Spinal cord (tissue), 10 donors: Measurements from ENCODE around the gene CELSR1. TPM values are rescaled to one million over a fixed set of nuclear protein-coding genes. Genes with fewer than 3 reads are reported as not detected.

Source experiments
- DNase-seq, 6 donors: peaks; one replicate each; pipeline versions ENCODE4 v3.0.0 to v3.0.0-alpha.2; 2013 to 2015; ENCODE audit warnings: low spot score in 6 of 6, low read depth in 4 of 6
- H3K27ac ChIP-seq: one replicate; pipeline ENCODE4 v1.5.1; 2013; ENCODE audit warnings: low read depth, low read length, control low read depth
- H3K27me3 ChIP-seq: one replicate; pipeline ENCODE4 v1.6.1; 2013; ENCODE audit warnings: low read length; ENCODE audit not compliant: control insufficient read depth, insufficient read depth
- H3K36me3 ChIP-seq: one replicate; pipeline ENCODE4 v1.6.1; 2013; ENCODE audit warnings: low read length; ENCODE audit not compliant: control insufficient read depth, insufficient read depth
- H3K4me1 ChIP-seq: one replicate; pipeline ENCODE4 v1.6.1; 2013; ENCODE audit warnings: low read length; ENCODE audit not compliant: control insufficient read depth, insufficient read depth
- H3K4me3 ChIP-seq: one replicate; pipeline ENCODE4 v1.5.1; 2013; ENCODE audit warnings: low read depth, low read length, control low read depth
- H3K9me3 ChIP-seq: one replicate; pipeline ENCODE4 v1.6.1; 2013; ENCODE audit warnings: low read length; ENCODE audit not compliant: control insufficient read depth, insufficient read depth
- WGBS: methylation state at CpG from one replicate; pipeline ENCODE4 v1.1.5; 2013; ENCODE audit warnings: missing lambda C conversion rate; ENCODE audit not compliant: insufficient coverage; 5-methylcytosine and 5-hydroxymethylcytosine counted together
- polyA plus RNA-seq, 2 donors: library from polyadenylated mRNA; unstranded; fragments of 120-200 nt; gene quantifications; one replicate each; pipeline ENCODE4 v1.2.1, GENCODE V29; 2013; ENCODE audit not compliant: insufficient read length in 2 of 2
- total RNA-seq, 2 donors: library from RNA; depleted of rRNA in 1 of 2; stranded (reverse); fragments of 120-200 nt in 1 of 2; fragments of >200 nt in 1 of 2; gene quantifications; one replicate each; pipeline versions ENCODE4 v1.2.3 to v1.2.4, GENCODE V29; 2013 to 2014
- donor health status: healthy.

CELSR1 gene
- total and polyA plus RNA-seq, 4 donors = 2.9 to 8.2 (median 6.6) TPM

- Histone ChIP-seq H3K9me3 (no peaks in the 10 kb centered on the region), H3K4me1 (peaks cover 91% of the 10 kb centered on the region), H3K36me3 (peaks cover 28% of the 10 kb centered on the region), H3K27ac (no peak overlapping the region), H3K4me3 (no peak overlapping the region), H3K27me3 (no peaks in the 10 kb centered on the region)
- WGBS = 74% methylated on average over 11 of the region's 14 CpGs
- DNase-seq = no peak
Measured at GRCh38 chr22:46582281-46582933, 45.0 kb upstream of the CELSR1 start.

- DNase-seq = no peak
Measured at GRCh38 chr22:46581538-46582244, 44.3 kb upstream of the CELSR1 start.

GRCh38 chr22:46580940-46581537, 43.6 kb upstream of the CELSR1 start:
- WGBS = 81% methylated on average over 6 of the region's 13 CpGs
- Histone ChIP-seq H3K4me3 (no peak overlapping the region), H3K27me3 (no peaks in the 10 kb centered on the region), H3K27ac (no peak overlapping the region), H3K36me3 (peaks cover 21% of the 10 kb centered on the region), H3K4me1 (peaks cover 82% of the 10 kb centered on the region), H3K9me3 (no peaks in the 10 kb centered on the region)
- no peak for DNase-seq

More at GRCh38 chr22:46581538-46582244, 44.3 kb upstream of the CELSR1 start:
- H3K27ac ChIP-seq = no peak overlapping the region
- peaks cover 84% of the 10 kb centered on the region for H3K4me1 ChIP-seq
- H3K27me3 ChIP-seq = no peaks in the 10 kb centered on the region
- H3K36me3 ChIP-seq = peaks cover 27% of the 10 kb centered on the region
- WGBS = 78% methylated on average over 14 of the region's 14 CpGs
- no peaks in the 10 kb centered on the region for H3K9me3 ChIP-seq
- H3K4me3 ChIP-seq = no peak overlapping the region

GRCh38 chr22:46579751-46580449, 42.5 kb upstream of the CELSR1 start:
- Histone ChIP-seq H3K4me1 (peaks cover 77% of the 10 kb centered on the region), H3K27ac (peak overlapping the region; percentile 27), H3K27me3 (no peaks in the 10 kb centered on the region), H3K4me3 (no peak overlapping the region), H3K36me3 (peaks cover 13% of the 10 kb centered on the region), H3K9me3 (no peaks in the 10 kb centered on the region)
- no peak for DNase-seq
- 84% methylated on average over 14 of the region's 14 CpGs for WGBS

- peak in 2 of 6 donors; percentile 56 to 67 for DNase-seq
- Histone ChIP-seq H3K27me3 (no peaks in the 10 kb centered on the region), H3K4me3 (no peak overlapping the region), H3K27ac (peak overlapping the region; percentile 27), H3K4me1 (peaks cover 68% of the 10 kb centered on the region), H3K9me3 (no peaks in the 10 kb centered on the region), H3K36me3 (peaks cover 10% of the 10 kb centered on the region)
- WGBS = 37% methylated on average over 9 of the region's 15 CpGs
Measured at GRCh38 chr22:46578824-46579561, 41.6 kb upstream of the CELSR1 start.

GRCh38 chr22:46578251-46578823, 40.9 kb upstream of the CELSR1 start:
- DNase-seq = no peak
- no peaks in the 10 kb centered on the region for H3K27me3 ChIP-seq
- H3K27ac ChIP-seq = peak overlapping the region; percentile 26
- WGBS = 53% methylated on average over 9 of the region's 9 CpGs
- peaks cover 63% of the 10 kb centered on the region for H3K4me1 ChIP-seq
- peak overlapping the region; percentile 55 for H3K4me3 ChIP-seq
- H3K9me3 ChIP-seq = no peaks in the 10 kb centered on the region
- H3K36me3 ChIP-seq = peaks cover 10% of the 10 kb centered on the region

- Histone ChIP-seq H3K27me3 (no peaks in the 10 kb centered on the region), H3K27ac (peak overlapping the region; percentile 0), H3K36me3 (peaks cover 10% of the 10 kb centered on the region), H3K9me3 (no peaks in the 10 kb centered on the region), H3K4me3 (peak overlapping the region; percentile 55), H3K4me1 (peaks cover 63% of the 10 kb centered on the region)
- peak in 2 of 6 donors; percentile 23 to 55 for DNase-seq
- WGBS = 2% methylated on average over 63 of the region's 65 CpGs
Measured at GRCh38 chr22:46577368-46578249, 40.2 kb upstream of the CELSR1 start.

- Histone ChIP-seq H3K27me3 (no peaks in the 10 kb centered on the region), H3K4me1 (peaks cover 55% of the 10 kb centered on the region), H3K4me3 (peak overlapping the region; percentile 55), H3K27ac (no peak overlapping the region), H3K9me3 (no peaks in the 10 kb centered on the region), H3K36me3 (peaks cover 4% of the 10 kb centered on the region)
- DNase-seq = peak in 2 of 6 donors; percentile 87 to 91
- under 1% methylated on average over 140 of the region's 142 CpGs for WGBS
Measured at GRCh38 chr22:46576556-46577367, 39.3 kb upstream of the CELSR1 start.
